Measurements from ENCODE around the gene MGAT3.

DNA sequence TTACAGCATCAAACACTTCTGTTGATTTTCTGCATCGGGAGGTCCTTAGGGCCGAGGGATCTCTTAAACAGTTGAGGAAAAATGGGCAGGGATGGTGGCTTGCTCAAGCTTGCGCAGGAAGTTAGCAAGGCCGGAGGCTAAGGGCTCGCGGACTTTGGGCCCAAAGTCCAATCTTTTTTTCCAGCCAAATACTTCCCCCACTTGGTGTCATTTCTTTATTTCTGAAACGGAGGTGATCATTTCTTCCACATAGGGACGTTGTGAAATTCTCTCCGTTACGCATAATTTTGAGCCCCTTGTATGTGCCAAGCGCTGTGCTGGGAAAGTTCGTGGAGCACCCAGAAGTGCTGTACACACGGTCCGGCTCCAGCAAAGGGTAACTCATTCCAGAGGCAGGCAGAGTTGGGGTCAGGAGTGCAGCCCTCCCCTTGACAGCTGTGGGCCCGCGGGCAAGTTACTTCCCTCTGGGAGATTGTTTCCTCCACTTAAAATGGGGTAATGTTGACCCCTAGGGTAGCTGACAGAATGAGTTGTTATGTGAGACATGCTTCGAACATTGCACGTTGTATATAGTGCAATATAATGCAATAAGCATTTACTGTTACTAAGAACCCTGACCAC is 46.1 kb downstream of the MGAT3 start:
- TF ChIP-seq, protein P1, sequence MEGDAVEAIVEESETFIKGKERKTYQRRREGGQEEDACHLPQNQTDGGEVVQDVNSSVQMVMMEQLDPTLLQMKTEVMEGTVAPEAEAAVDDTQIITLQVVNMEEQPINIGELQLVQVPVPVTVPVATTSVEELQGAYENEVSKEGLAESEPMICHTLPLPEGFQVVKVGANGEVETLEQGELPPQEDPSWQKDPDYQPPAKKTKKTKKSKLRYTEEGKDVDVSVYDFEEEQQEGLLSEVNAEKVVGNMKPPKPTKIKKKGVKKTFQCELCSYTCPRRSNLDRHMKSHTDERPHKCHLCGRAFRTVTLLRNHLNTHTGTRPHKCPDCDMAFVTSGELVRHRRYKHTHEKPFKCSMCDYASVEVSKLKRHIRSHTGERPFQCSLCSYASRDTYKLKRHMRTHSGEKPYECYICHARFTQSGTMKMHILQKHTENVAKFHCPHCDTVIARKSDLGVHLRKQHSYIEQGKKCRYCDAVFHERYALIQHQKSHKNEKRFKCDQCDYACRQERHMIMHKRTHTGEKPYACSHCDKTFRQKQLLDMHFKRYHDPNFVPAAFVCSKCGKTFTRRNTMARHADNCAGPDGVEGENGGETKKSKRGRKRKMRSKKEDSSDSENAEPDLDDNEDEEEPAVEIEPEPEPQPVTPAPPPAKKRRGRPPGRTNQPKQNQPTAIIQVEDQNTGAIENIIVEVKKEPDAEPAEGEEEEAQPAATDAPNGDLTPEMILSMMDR (IDR thresholded peaks at IDR 0.05; ENCODE audit: poor library complexity, severe bottlenecking) = no peak
- no peak for TF ChIP-seq RAD21 (conservative IDR thresholded peaks at IDR 0.05)
- no peak for TF ChIP-seq POLR2AphosphoS5 (IDR thresholded peaks at IDR 0.05)
- TF ChIP-seq SMC3 (conservative IDR thresholded peaks at IDR 0.05; ENCODE audit: poor library complexity) = no peak
- TF ChIP-seq, protein P2, sequence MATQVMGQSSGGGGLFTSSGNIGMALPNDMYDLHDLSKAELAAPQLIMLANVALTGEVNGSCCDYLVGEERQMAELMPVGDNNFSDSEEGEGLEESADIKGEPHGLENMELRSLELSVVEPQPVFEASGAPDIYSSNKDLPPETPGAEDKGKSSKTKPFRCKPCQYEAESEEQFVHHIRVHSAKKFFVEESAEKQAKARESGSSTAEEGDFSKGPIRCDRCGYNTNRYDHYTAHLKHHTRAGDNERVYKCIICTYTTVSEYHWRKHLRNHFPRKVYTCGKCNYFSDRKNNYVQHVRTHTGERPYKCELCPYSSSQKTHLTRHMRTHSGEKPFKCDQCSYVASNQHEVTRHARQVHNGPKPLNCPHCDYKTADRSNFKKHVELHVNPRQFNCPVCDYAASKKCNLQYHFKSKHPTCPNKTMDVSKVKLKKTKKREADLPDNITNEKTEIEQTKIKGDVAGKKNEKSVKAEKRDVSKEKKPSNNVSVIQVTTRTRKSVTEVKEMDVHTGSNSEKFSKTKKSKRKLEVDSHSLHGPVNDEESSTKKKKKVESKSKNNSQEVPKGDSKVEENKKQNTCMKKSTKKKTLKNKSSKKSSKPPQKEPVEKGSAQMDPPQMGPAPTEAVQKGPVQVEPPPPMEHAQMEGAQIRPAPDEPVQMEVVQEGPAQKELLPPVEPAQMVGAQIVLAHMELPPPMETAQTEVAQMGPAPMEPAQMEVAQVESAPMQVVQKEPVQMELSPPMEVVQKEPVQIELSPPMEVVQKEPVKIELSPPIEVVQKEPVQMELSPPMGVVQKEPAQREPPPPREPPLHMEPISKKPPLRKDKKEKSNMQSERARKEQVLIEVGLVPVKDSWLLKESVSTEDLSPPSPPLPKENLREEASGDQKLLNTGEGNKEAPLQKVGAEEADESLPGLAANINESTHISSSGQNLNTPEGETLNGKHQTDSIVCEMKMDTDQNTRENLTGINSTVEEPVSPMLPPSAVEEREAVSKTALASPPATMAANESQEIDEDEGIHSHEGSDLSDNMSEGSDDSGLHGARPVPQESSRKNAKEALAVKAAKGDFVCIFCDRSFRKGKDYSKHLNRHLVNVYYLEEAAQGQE (IDR thresholded peaks at IDR 0.05; ENCODE audit: borderline replicate concordance) = no peak
- no peak for TF ChIP-seq EZH2 (IDR thresholded peaks at IDR 0.05; ENCODE audit: borderline replicate concordance, insufficient read depth, low read length, poor library complexity, severe bottlenecking)

Data from neural cell (in vitro differentiated cells).